ACHN (cell line): ENCODE results near the gene NDUFB7.
"Not testable (repeated sequence)": the region's sequence is repeated elsewhere in the genome, so short reads cannot be mapped to it uniquely, and the experiment has no call there.

ENCODE experiments used
- DNase-seq: peaks from one replicate; pipeline ENCODE4 v3.0.0-alpha.2; 2015
- in situ Hi-C: cut with HindIII; loops from 2 replicates; pipeline ENCODE4 v1.10.0; 2017; ENCODE audit warnings: low sequenced_read_pairs, low pct_ligation_motif_present, low pct_unique_long_range_greater_than_20kb

The NDUFB7 gene

GRCh38 chr19:14558370-14559066, 13.3 kb downstream of the NDUFB7 start:
- in situ Hi-C loops: no loop called here
- no peak for DNase-seq

DNA sequence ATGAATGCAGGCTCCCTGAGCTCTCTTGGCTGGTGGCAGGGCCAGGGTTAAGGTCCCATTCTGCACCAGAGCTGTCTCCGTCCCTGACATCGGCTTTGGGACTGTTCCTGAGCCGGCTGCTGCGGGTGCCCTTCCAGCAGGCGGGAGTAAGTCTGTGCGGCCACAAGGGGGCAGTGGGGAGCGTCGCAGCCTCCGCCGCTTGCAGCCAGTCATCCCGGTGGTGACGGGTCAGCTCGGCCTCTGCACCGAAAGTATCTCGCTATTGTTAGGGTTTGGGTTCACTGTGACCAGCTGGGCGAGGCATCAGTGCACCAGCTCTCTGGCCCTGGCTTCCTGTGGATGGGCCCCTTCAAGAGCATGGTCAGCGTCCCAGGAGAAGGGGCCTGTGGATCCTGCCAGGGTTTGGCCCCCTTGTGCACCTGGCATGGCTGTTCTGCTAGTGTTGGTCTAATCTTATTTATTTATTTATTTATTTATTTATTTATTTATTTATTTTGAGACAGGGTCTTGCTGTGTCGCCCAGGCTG, 15.1 kb downstream of the NDUFB7 start:
- in situ Hi-C loops: no loop called here
- DNase-seq: peak; percentile 70

DNA sequence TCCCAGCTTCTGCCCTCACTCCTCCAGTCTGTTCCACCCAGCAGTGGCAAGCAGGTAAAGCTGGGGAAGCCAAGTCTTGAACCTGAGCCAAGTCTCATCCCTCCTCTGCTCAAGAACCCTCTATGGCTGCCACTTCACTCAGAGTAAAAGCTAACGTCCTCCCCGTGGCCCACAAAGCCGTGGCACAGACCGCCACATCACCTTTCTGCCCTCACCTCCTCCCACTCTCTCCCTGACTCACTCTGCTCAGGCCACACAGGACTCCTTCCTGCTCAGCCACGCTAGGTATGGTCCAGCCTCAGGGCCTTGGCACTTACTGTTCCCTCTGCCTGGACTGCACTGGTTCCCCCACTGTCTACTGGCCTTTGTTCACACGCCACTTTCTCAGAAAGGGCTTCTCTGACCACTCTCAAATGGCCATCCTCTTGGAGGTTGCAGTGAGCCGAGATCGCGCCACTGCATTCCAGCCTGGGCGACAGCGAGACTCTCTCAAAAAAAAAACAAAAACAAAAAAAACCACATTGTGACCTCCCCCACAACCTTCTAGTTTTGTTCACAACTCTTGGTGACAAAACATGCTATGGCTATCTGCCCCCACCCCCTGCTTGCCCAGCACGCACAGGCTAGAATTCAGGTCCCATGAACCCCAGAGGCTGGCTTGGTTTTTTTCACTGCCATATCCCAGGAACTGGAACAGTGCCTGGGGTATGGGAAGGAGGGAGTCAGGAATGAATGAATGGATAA, 15.8 kb downstream of the NDUFB7 start:
- in situ Hi-C loops: no loop called here
- DNase-seq: peak; percentile 28

DNA sequence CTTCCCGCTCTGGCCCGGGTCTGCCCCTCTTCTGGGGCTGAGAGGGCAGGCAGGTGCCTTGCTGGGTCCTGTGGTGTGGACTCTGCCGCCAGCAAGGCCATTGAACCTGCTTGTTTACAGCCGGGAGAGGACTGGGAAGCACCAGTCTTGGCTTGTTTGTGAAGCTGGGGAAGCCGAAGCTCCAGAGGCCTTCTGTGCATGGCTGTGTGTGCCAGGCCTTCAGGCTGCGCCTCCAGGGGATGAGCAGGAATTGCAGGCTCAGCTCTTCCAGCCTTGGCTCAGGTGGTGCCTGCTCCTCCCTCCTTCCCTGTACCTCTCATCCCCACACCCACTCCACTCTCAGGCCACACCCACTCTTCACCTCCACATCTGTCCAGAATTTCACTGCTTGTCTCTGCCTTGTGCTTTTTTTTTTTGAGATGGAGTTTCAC, 17.5 kb downstream of the NDUFB7 start:
- in situ Hi-C loops: no loop called here
- DNase-seq: no peak

GRCh38 chr19:14553939-14554243, 18.0 kb downstream of the NDUFB7 start:
- no peak for DNase-seq
- in situ Hi-C loops: no loop called here

DNA sequence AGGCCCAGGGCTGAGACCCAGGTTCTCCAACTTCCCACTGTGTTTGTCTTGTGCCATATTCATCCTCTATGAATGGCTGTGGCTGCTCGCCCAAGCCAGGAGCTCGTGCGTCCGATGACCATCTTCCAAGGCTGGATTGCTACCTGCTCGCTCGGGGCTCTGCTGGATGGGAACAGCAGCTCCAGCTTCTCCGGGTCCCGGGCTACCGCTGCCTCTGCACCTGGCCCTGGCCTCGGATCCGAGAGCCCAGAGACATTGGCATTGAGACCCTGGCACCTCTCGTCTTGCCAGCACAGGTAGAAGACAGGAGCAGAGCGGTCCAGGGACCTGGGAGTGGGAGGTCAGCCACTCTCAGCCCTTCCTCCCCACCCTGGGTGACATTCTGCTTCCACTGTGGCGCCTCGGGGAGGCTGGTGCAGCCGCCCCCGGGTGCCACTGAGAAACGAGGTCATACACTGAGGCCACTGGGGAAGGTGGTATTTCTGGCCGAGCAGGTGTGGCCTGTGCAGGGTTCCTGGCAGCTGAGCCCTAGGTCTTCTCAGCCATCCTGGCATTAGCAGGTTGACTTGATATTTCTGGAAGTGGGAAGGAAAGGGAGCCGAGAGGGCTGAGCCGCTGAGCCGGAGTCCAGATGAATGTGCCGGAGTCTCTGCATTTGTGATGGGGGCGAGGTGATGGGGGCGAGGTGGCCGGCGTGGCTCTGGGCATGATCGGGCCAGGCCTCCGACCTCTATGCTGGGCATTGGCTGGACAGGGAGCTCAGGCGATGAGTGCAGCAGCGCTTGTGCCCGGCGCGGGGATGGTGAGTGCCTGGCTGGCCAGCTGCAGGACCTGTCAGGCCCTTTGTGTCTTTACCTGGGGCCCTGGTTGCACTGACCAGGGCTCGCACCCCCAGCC, 18.6 kb downstream of the NDUFB7 start:
- no peak for DNase-seq
- in situ Hi-C loops: no loop called here

DNA sequence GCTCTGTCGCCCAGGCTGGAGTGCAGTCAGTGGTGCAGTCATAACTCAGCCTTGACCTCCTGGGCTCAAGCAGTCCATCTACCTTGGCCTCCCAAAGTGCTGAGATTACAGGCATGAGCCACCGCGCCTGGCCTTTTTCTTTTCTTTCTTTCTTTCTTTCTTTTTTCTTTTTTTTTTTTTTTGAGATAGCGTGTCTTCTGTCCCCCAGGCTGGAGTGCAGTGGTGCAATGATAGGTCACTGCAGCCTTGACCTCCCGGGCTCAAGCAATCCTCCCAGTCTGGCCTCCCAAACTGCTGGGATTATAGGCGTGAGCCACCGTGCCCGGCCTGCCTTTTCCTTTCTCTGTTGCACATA, 19.9 kb downstream of the NDUFB7 start:
- in situ Hi-C loops, DNase-seq: not testable (repeated sequence)

- in situ Hi-C loops, DNase-seq: not testable (repeated sequence)
Measured at GRCh38 chr19:14551134-14552005, 20.5 kb downstream of the NDUFB7 start.

DNA sequence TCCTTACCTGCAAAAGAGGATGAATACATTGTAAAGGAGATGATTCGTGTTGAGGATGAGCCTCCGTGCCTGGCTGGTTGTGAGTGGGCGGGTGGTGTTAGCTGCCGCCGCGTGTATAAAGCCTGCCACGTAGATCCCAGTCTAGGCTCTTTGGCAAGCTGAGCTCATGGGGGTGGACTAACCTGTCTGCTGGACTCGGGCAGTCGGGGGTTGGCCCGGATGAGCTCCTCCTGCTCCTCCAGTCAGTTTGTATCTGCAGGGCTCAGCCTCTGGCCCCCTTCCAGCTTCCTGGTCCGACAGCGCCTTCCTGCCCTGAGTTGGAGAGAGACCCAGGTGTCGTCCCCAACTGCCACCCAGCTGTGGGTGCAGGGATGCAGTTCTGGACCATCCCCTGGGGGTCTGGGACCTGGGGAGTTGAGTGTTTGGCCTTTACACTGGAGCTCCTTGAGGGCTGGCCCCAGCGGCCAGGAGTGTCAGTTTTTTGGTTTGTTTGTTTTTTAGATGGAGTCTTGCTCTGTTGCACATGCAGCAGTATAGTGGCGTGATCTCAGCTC, 21.6 kb downstream of the NDUFB7 start:
- DNase-seq: no peak
- in situ Hi-C loops: no loop called here

DNA sequence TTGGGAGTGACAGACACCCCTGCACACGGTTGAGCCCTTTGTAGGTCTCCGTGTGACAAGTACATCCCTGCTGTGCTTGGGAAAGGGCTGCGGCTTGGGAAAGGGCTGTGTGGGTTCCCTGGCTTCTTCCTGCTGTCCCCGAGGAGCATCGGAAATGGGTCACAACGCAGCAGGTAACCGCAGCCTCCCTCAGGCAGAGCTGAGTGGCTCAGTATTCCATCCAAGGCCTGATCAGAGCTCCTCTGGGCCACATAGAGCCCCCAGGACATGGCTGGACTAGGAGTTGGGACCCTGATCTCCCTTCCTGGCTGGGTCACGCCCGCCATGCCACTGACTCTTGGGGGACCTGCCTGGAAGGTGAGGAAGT, 26.2 kb downstream of the NDUFB7 start:
- DNase-seq: no peak
- in situ Hi-C loops: no loop called here

- no peak for DNase-seq
- in situ Hi-C loops: no loop called here
Measured at GRCh38 chr19:14544977-14545715, 26.7 kb downstream of the NDUFB7 start.

DNA sequence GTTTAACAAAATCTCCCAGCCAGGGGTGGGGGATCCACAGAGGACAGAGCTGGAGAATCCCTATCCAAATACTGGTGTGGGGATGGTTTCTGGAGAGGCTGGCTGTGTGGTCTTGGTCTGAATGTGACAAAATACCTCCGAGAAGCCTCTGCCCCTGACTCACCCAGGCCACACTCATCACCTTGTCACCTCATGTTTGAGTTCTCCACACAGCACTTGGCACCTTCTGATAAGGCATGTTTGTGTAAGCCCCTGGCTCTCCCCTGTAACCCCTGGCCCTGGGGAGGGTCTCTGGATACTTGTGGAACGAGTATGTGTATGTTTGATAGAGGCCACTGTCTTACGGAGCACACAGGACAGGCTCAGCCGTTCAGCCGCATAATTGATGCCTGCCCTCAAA, 27.8 kb downstream of the NDUFB7 start:
- DNase-seq: no peak
- in situ Hi-C loops: no loop called here

DNA sequence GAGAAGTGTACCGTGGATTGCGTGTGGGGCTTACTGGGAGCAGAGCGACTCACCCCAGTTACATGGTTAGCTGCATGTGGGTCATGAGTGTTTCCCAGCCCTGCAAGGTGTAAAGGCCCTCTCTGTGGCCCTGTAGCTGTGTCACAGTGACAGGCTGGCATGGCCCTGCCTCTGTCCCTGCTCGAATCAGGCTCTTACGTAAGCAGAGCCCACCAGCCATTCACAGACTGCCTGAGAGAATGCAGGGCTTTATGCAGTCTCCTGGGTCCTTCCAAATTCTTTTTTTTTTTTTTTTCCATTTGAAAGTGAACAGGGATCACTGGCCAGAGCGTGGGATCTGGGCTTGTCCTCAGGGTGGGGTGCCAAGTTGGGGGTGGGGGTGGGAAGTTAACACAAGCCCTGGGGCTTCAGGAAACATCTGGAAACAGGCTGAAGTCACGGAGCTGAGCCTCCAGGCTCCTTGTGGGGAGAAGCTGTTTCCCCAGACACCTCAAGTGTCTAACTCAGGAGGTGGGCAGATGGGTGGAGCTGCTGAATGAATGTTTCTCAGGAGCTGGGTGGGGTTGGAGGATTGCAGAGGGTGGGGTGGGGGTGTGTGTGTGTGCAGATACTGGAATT, 29.0 kb downstream of the NDUFB7 start:
- no peak for DNase-seq
- in situ Hi-C loops: no loop called here

DNA sequence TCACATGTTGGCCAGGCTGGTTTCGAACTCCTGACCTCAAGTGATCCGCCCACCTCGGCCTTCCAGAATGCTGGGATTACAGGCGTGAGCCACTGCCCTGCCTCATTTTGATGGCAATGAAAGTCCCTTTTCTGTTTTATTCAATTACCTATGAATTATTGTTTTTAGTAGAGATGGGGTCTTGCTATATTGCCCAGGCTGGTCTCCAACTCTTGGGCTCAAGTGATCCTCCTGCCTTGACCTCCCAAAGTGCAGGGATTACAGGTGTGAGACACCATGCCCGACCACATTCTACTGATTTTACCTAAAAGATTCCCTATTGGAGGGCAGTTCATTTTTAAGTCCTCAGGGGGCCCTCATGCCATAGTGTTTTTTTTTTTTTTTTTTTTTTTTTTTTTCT, 29.9 kb downstream of the NDUFB7 start:
- DNase-seq, in situ Hi-C loops: not testable (repeated sequence)

DNA sequence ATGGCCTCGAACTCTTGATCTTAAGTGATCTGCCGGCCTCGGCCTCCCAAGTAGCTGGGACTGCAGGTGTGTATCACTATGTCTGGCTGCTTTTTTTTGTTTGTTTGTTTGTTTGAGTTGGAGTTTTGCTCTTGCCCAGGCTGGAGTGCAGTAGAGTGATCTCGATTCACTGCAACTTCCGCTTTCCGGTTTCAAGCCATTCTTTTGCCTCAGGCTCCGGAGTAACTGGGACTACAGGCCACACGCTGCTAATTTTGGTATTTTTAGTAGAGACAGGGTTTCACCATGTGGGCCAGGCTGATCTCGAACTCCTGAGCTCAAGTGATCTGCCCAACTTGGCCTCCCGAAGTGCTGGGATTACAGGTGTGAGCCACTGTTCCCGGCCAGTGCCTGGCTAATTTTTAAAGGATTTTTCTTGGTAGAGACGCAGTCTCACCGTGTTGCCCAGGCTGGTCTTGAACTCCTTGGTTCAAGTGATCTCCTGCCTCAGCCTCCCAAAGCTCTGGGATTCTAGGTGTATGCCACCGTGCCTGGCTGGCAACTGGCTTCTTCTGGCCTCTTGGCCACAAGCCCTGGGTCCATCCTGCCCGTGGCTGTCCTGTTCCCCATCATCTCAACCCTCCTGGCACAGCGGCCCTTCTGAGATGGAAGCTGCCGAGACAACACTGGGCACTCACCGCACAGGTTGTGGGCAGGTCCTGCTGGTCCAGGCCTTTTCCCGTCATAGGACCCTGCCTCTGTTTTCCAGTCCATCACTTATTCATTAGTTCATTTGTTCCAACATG, 30.9 kb downstream of the NDUFB7 start:
- in situ Hi-C loops: no loop called here
- DNase-seq: no peak

GRCh38 chr19:14536926-14537692, 34.8 kb downstream of the NDUFB7 start:
- no peak for DNase-seq
- in situ Hi-C loops: no loop called here
